OCI-M2 (cell line): ENCODE results near the gene PACSIN2.
A peak's percentile ranks its signal among the peaks of the same experiment; 100 is the strongest.

Source experiments
- DNase-seq: peaks from one replicate; lab custom pipeline; 2025; ENCODE audit not compliant: unreplicated experiment; lab: John Stamatoyannopoulos, UW

The PACSIN2 gene

DNA sequence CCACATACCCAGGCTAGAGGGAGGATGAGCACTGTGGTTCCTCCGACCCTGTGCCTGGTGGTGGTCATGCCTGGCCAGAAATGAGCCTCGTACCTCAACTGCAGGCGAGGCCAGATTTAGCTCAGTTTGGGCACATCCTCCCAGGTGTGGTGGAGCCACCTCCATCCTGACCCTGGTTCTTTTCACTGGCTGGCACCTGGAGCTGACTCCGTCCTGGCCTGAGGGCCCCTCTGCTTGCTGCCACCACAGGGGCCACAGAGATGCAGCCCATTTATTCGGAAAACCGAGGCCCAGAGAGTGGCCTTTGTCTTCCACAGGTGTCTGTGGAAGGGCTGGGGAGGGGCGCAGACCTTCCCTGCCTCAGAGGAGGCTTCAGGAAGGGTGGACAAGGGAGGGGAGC lies 148.8 kb downstream of the PACSIN2 start:
- DNase-seq: no peak

GRCh38 chr22:42865536-42865935 lies 149.4 kb downstream of the PACSIN2 start:
- no peak for DNase-seq

- no peak for DNase-seq
These were observed 151.5 kb downstream of the PACSIN2 start for GRCh38 chr22:42863349-42863961.

DNA sequence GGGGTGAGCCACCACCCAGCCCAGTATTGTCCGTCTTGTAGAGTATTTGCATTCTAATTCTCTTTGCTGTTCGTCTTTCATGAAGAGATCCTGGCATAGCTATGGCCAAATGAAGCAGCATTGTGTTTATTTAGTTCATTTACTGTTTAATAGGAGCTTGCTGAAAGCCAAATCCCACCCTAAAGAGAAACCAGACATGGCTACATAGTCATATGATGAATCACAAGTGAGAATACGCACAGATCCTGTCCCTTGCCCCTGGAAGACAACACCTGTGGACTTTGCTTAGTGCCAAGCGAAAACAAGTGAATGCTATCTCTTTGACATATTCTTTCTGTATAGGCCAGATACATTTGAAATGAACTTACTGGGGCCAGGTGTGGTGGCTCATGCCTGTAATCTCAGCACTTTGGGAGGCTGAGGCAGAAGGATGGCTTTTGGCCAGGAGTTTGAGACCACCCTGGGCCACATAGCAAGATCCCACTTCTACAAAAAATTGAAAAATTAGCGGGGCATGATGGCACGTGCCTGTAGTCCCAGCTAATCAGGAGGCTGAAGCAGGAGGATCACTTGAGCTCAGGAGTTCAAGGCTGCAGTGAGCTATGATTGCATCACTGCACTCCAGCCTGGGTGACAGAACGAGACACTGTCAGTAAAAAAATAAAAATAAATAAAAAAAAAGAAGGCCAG lies 152.8 kb downstream of the PACSIN2 start:
- DNase-seq: no peak

- DNase-seq: no peak
These were observed 154.0 kb downstream of the PACSIN2 start for GRCh38 chr22:42860968-42861367.

GRCh38 chr22:42857845-42858481 lies 157.0 kb downstream of the PACSIN2 start:
- no peak for DNase-seq

DNA sequence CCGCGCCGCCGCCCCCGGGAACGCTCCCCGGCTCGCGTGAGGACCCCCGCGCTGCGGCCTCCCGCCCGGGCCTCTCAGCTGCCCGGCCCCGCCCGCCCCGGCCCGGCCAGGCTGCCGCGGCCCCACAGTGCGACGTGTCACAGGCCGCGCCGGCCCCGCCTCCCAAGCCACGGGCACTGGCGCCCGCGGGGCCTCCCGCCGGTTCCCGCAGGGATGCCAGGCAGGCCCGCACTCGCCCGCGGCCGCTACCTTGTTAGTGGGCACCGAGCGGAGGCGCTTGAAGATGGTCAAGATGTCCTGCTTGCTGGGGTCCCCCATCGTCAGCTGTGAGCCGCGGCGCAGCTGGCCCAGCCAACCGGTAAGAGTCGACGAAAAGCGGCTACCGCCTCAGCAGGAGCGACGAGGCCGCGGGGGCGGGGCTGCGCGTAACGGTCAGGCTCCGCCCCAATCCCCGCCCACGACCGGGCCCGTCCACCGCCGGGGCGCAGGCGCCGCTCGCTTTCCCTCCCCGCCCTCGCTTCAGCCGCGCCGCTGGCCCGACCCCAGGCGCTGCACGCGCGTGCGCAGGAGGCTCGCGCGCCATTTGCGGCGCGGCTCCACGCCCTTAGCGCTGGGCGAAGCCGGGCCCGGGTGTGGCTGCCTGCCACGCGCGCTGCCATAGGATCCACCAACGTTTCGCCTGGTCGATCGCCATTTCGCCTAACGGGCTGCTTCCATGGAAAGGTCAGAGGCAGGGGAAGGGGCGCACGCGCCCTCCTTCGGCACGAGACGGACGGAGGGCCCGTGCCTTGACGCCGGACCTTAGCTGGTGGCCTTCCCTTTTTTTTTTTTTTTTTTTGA lies 157.9 kb downstream of the PACSIN2 start, which contains the start of gene ARFGAP3:
ARFGAP3 (minus strand) TSS at position 409 of the 840 bp plus-strand sequence; CDS start at position 318, 91 bp downstream.
- peak; percentile 65 for DNase-seq

DNA sequence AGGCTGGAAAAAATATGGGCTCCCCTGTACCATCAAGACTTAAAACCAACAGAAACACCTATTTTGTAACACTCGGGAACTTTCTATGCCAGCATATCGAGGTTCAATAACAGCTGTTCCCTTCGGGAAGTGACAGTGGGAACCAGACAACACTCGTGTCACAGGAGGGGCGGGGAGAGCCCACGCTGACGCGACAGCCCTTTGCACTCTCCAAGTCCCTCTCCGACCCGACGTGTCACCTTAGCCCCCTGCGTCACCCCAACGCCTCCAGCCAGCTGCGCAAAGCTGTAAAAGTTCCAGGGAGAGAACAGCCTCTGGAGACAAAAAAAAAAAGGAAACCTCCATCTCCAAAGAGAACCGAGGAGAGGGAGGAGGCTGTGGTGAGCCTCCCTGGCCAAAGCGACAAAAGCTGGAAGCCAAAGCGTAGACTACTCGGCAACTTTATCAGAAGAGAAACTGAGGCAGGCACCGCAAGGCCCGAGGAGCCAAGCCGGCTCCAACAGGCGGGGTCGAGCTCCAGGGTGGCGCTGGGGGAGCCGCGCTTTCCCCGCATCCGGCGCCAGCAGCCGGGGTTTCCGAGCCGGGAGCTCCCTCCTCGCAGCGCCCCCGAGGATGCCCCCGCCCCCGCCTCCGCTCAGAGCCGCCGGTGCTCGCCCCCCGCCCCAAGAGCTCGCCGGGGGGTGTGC lies 158.6 kb downstream of the PACSIN2 start:
- DNase-seq: no peak

DNA sequence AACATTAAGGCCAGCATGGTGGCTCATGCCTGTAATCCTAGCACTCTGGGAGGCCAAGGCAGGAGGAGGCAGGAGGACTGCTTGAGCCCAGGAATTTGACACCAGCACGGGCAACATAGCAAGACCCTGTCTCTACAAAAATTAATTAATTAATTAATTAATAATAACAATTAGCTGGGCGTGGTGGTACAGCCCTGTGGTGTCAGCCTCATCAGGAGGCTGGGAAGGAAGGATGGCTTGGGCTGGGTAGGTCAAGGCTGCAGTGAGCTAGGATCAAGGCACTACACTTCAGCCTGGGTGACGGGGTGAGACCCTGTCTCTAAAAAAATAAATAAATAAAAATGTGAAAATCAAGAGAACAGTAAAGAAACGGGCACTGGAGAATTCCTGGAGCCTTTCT lies 159.2 kb downstream of the PACSIN2 start:
- no peak for DNase-seq

DNA sequence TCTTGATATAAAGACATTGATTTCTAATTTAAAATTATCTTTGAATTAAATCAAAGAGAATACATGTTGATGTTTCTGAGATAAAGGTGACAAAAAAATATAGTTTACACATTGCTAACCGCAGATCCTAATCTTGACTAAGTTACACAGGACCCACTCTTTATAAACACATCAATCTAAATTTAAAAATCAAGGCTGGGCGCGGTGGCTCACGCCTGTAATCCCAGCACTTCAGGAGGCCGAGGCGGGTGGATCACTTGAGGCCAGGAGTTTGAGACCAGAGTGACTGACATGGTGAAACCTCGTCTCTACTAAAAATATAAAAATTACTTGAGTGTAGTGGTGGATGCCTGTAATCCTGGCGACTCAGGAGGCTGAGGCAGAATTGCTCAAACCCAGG lies 159.7 kb downstream of the PACSIN2 start:
- no peak for DNase-seq

- no peak for DNase-seq
These were observed 165.9 kb downstream of the PACSIN2 start for GRCh38 chr22:42848941-42849550.

- DNase-seq: no peak
These were observed 167.8 kb downstream of the PACSIN2 start for GRCh38 chr22:42847110-42847509.

DNA sequence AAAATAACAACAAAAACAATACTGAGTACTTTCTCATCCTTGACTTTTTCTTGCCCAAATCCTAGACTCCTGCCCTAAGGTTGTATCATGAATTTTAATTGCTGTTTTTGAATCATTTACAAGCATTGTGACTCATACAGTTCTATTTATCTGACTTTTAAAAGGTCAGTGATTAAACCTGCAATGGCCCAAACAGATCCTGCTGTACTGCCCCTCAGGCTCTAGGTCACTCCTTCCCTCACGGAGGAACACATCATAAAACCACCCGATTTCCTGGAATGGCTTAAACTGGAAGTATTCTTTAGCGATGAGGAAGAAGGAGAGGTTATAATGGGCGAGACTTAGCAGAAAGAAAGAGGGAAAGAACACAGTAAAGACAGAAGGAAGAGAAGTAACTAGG lies 170.2 kb downstream of the PACSIN2 start:
- no peak for DNase-seq

DNA sequence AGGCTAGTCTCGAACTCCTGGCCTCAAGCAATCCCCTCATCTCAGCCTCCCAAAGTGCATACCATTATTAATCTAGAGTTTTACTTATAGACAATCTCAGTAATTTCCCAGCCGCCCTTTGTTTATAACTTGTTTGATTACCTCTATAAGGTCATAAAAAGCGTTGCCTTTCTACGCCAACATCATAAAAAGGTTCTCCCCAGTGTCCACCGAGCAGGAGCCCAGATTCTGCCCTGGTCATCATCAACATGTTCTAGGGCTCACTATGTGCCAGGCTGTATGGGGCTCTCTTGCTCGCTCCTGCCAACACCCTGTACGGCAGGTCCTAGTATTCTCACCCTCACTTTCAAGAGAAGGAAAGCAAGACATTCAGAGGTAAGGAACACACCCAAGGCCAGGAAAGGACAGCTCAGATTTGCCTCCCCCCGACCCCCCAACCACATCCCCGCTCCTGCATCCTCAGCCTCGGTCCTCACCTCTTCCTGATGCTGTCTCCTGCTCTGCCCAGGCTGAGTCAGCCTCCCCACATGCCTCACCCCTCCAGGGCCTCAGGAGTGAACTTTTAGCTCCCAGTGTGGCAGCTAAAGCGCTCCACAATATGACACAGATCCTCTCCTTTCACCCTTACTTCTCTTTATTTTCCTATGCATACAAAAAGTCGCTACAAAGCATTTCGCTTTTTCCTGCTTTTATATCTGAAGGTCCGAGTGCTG lies 172.1 kb downstream of the PACSIN2 start:
- no peak for DNase-seq

- no peak for DNase-seq
These were observed 173.5 kb downstream of the PACSIN2 start for GRCh38 chr22:42841444-42841843.

DNA sequence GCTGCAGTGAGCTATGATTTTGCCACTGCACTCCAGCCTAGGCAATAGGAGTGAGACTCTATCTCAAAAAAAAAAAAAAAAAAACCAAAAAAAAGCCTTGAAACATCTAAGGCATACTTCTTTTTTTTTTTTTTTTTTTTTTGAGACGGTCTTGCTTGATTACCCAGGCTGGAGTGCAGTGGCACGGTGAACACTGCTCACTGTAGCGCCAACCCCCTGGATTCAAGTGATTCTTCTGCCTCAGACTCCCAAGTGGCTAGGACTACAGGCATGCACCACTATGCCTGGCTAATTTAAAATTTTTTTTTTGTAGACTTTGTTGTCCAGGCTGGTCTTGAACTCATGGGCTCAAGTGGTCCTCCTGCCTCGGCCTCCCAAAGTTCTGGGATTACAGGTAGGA lies 177.4 kb downstream of the PACSIN2 start:
- no peak for DNase-seq

DNA sequence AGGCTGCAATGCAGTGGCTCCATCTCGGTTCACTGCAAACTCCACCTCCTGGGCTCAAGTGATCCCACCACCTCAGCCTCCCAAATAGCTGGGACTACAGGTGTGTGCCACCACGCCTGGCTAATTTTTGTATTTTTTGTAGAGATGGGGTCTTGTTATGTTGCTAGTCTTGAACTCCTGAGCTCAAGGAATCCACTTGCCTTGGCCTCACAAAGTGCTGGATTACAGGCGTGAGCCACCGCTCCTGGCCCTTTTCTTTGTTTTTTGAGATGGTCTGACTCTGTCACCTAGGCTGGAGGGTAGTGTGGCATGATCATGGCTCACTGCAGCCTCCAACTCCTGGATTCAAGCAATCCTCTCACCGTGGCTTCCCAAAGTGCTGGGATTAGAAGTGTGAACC lies 178.9 kb downstream of the PACSIN2 start:
- no peak for DNase-seq

DNA sequence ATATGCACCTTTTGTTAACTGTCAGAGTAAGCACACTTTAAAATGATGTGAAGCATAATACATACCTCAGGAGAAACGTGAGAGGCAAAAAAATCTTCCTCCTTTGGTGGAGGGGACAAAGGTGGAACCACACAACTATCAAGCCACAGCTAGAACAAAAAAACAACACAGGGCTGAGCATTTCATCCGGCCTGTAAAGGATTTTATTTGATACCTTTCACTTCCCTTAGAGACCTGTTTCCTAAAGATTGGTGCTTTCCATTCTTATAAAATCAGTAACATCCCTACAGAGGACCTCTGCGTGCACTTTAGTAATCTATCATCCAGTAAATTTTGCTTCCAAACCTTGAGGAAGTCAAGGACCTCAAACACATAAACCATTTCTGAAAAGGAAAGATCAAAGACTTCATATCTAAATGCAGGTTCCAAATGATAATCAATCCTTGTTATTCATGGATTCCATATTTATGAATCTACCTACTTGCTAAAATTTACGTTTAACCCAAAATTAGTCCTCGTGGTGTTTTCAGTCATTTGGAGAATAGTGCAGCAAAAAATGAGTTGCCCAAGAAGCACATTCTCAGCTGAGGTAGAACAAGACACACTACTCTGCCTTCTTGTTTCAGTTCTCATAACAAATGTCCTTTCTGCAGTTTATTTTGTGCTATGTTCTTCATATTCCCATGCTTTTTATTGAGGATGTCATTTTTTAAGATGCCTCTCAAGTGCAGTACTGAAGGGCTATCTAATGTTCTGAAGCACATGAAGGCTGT lies 180.6 kb downstream of the PACSIN2 start:
- no peak for DNase-seq

DNA sequence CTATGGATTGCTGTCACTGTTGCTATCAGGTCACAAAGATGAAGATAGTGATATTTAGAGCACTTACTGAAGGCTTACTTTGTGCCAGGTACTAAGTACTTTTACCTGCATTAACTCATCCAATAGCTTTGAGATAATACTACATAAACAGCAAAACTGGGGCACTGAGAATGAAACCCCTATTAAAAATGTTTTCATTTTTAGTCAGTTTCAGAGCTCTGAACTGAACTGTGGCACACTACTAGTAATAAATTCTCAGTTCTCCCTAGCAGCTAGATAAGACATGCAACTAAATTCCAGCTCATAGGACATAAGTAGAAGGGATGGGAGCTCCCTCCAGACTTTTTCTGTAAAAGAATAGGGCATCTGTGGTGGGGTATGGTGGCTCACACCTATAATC lies 181.8 kb downstream of the PACSIN2 start:
- no peak for DNase-seq
